CD4-positive, alpha-beta T cell treated with Interleukin-4 for 4 hours (primary cell): Measurements from ENCODE around the gene B3GNT7.
"Not testable (repeated sequence)": the region's sequence is repeated elsewhere in the genome, so short reads cannot be mapped to it uniquely, and the experiment has no call there.

Experiments used
- DNase-seq: peaks from one replicate; pipeline ENCODE4 v3.0.0-alpha.2; 2020

B3GNT7 gene

GRCh38 chr2:231395188-231396057 is at the start of gene B3GNT7:
Gene B3GNT7, plus strand, starts transcription at chr2:231395710. Its CDS starts 94 bp downstream, at chr2:231395804.
- DNase-seq, result no peak

- DNase-seq, result no peak
Observed at GRCh38 chr2:231347081-231347480, 48.4 kb upstream of the B3GNT7 start.

- no peak for DNase-seq
Observed at GRCh38 chr2:231347638-231348037, 47.9 kb upstream of the B3GNT7 start.

GRCh38 chr2:231348173-231348572 is 47.3 kb upstream of the B3GNT7 start:
- no peak for DNase-seq

- DNase-seq, result no peak
Observed at GRCh38 chr2:231348704-231349373, 46.7 kb upstream of the B3GNT7 start.

GRCh38 chr2:231349374-231349735 is 46.2 kb upstream of the B3GNT7 start:
- not testable (repeated sequence) for DNase-seq

- DNase-seq, result no peak
Observed at GRCh38 chr2:231351648-231352047, 43.9 kb upstream of the B3GNT7 start.

- no peak for DNase-seq
Observed at GRCh38 chr2:231353469-231353868, 42.0 kb upstream of the B3GNT7 start.

GRCh38 chr2:231355508-231356465 is 39.7 kb upstream of the B3GNT7 start:
- no peak for DNase-seq

- DNase-seq, result no peak
Observed at GRCh38 chr2:231356466-231356844, 39.1 kb upstream of the B3GNT7 start.

- DNase-seq, result no peak
Observed at GRCh38 chr2:231357048-231357447, 38.5 kb upstream of the B3GNT7 start.

GRCh38 chr2:231357931-231358330 is 37.6 kb upstream of the B3GNT7 start:
- DNase-seq, result no peak

GRCh38 chr2:231359441-231359840 is 36.1 kb upstream of the B3GNT7 start:
- DNase-seq, result no peak

- DNase-seq, result no peak
Observed at GRCh38 chr2:231359948-231360347, 35.6 kb upstream of the B3GNT7 start.

GRCh38 chr2:231360401-231360800 is 35.1 kb upstream of the B3GNT7 start:
- DNase-seq, result no peak

GRCh38 chr2:231360881-231361371 is 34.6 kb upstream of the B3GNT7 start:
- no peak for DNase-seq

- peak; percentile 6 for DNase-seq
Observed at GRCh38 chr2:231361701-231362554, 33.6 kb upstream of the B3GNT7 start.

- DNase-seq, result no peak
Observed at GRCh38 chr2:231362555-231363184, 32.8 kb upstream of the B3GNT7 start.

GRCh38 chr2:231364061-231364460 is 31.4 kb upstream of the B3GNT7 start:
- DNase-seq, result no peak

- DNase-seq, result no peak
Observed at GRCh38 chr2:231364961-231365810, 30.3 kb upstream of the B3GNT7 start.
